ENCODE data around the gene YBEY. TPM values are rescaled to one million over a fixed set of nuclear protein-coding genes. Genes with fewer than 3 reads are reported as not detected.

The YBEY gene
- total RNA-seq, 1 donor from 2014 or later: 20.0 TPM

DNA sequence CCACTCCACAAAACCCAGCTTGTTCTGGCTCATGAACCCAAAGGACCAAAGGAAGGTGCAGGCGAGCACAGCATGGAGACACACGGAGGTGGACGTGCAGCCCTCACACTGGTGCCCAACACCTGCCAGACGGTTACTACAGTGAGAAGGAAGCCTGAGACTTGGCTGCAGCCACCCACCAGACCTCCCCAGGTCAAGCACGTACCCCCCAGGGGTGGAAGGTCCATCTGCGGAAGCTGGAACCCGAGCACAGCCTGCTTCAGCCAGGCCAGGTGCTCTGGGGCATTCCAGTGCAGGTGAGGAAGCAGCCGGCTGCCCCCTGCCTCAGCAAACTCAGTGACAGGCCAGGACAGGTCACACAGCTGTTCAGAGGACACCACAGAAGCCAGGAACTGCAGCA, 41.5 kb upstream of the YBEY start:
- H3K36me3 Mint-ChIP-seq: peaks cover 24% of the 10 kb centered on the region
- no peaks in the 10 kb centered on the region for H3K27me3 Mint-ChIP-seq
- no peak overlapping the region for H3K27ac Mint-ChIP-seq
- TF ChIP-seq CTCF (conservative IDR thresholded peaks at IDR 0.05): no peak
- no peak overlapping the region for H3K4me3 Mint-ChIP-seq
- DNase-seq (ENCODE audit: extremely low spot score, unreplicated experiment): no peak
- no peaks in the 10 kb centered on the region for H3K4me1 Mint-ChIP-seq (ENCODE audit: unreplicated experiment)
- H3K9me3 Mint-ChIP-seq: no peaks in the 10 kb centered on the region

- peaks cover 24% of the 10 kb centered on the region for H3K36me3 Mint-ChIP-seq
- no peak for DNase-seq (ENCODE audit: extremely low spot score, unreplicated experiment)
Observed at GRCh38 chr21:46245213-46245915, 40.8 kb upstream of the YBEY start.

GRCh38 chr21:46246345-46246744, 39.8 kb upstream of the YBEY start:
- no peak for DNase-seq (ENCODE audit: extremely low spot score, unreplicated experiment)
- H3K9me3 Mint-ChIP-seq: no peaks in the 10 kb centered on the region
- no peak overlapping the region for H3K4me3 Mint-ChIP-seq
- H3K27ac Mint-ChIP-seq: no peak overlapping the region
- H3K36me3 Mint-ChIP-seq: peaks cover 29% of the 10 kb centered on the region
- no peaks in the 10 kb centered on the region for H3K4me1 Mint-ChIP-seq (ENCODE audit: unreplicated experiment)
- no peaks in the 10 kb centered on the region for H3K27me3 Mint-ChIP-seq
- TF ChIP-seq CTCF (conservative IDR thresholded peaks at IDR 0.05): no peak

More at GRCh38 chr21:46245213-46245915, 40.8 kb upstream of the YBEY start:
- Mint-ChIP-seq H3K27ac (no peak overlapping the region), H3K4me1 (ENCODE audit: unreplicated experiment) (no peaks in the 10 kb centered on the region), H3K4me3 (no peak overlapping the region), H3K9me3 (no peaks in the 10 kb centered on the region), H3K27me3 (no peaks in the 10 kb centered on the region)
- TF ChIP-seq CTCF (conservative IDR thresholded peaks at IDR 0.05): no peak

DNA sequence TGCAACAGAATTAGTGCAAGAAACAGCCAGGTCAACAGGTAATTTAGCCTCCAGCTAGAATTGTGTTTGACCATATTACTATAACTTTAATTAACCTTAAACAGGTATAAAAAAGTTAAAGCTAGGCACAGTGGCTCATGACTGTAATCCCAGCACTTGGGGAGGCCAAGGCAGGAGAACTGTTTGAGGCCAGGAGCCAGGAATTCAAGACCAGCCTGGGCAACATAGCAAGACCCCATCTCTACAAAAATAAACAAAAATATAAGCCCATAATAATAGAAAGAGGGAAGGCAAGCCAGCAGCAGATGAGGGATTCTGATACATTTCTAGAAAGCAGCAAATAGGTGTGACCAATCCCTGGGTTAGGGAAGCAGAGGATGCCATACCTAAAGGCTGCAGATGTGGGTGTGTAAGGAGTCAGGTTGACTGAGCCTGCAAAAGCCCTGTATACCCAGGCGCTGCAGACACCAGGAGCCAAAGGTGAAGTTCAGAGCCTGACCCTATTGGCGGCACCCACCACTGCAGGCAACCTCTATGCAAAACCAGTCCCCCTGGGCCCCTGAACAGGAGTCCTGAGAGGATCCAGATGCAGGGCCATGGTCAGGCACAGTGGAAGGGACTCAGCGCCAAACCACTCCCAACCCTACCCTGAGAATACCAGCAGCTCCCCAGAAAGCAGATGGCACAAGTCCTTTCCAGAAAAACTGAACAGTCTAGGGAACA, 38.3 kb upstream of the YBEY start:
- Mint-ChIP-seq H3K36me3 (peaks cover 29% of the 10 kb centered on the region), H3K27ac (no peak overlapping the region), H3K9me3 (no peaks in the 10 kb centered on the region), H3K4me3 (no peak overlapping the region), H3K27me3 (no peaks in the 10 kb centered on the region), H3K4me1 (ENCODE audit: unreplicated experiment) (no peaks in the 10 kb centered on the region)
- TF ChIP-seq CTCF (conservative IDR thresholded peaks at IDR 0.05): no peak
- DNase-seq (ENCODE audit: extremely low spot score, unreplicated experiment): no peak

DNA sequence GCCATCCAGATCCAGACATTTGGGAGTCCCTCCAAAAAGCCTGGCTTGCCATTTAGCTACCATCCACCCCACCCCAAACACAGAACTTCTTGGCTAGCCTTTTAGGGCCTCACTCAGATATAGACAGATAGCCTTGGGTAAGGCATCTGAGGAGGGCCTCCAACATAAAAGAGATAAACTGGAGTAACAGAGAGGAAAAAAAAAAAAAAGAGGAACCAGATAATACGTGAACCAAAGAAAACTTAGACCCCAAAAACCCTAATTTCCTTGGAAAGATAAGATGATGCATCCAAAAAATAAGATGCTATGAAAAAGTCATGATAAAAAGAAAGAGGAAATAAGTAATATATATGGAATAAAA, 37.7 kb upstream of the YBEY start:
- H3K27me3 Mint-ChIP-seq: no peaks in the 10 kb centered on the region
- H3K4me3 Mint-ChIP-seq: no peak overlapping the region
- H3K36me3 Mint-ChIP-seq: peaks cover 27% of the 10 kb centered on the region
- no peaks in the 10 kb centered on the region for H3K4me1 Mint-ChIP-seq (ENCODE audit: unreplicated experiment)
- no peak for TF ChIP-seq CTCF (conservative IDR thresholded peaks at IDR 0.05)
- DNase-seq (ENCODE audit: extremely low spot score, unreplicated experiment): no peak
- H3K27ac Mint-ChIP-seq: no peak overlapping the region
- no peaks in the 10 kb centered on the region for H3K9me3 Mint-ChIP-seq

Data from type B pancreatic cell (in vitro differentiated cells).